Stimulated activated CD8-positive, alpha-beta memory T cell treated with anti-CD3 and anti-CD28 coated beads, Interleukin-7, amount 100 ng/mL, for 1 hour (primary cell): Measurements from ENCODE around the gene SLC7A8.
A peak's percentile ranks its signal among the peaks of the same experiment; 100 is the strongest.

Source experiments
- DNase-seq, 2 donors: peaks; one replicate each; pipeline ENCODE4 v3.0.0-alpha.2; 2020; ENCODE audit warnings: low read depth in 2 of 2

SLC7A8 gene

DNA sequence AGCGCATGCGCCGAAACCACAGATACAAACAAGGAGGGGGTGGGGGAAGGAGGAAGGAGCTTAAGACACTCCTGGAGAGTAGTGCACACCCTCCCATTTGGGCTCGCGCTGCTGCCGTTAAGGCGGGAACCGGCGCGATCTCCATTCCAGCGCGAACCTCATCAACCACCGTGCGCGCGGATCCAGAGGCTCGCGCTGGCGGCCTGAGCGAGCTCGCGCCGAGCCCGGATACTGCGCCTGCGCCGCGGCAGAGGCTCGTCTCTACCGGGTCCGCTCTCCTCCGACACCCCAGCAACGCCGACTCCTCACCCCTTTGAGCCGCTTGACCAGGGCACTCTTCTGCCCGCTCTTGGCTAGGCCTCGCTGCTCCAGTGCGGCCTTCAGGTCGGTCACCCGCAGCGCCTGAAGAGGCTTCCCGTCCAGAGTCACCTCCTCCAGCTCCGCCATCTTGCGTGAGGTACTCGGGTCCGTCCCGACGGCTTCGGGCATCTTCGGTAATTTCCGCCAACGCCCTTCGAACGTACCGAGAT is 88.7 kb downstream of the SLC7A8 start, which contains the start of gene ACIN1:
TSS of gene ACIN1 (minus strand) at position 471 of the 530 bp plus-strand sequence. CDS start at position 447, 24 bp downstream.
- peak; percentile 39 to 41 for DNase-seq

DNA sequence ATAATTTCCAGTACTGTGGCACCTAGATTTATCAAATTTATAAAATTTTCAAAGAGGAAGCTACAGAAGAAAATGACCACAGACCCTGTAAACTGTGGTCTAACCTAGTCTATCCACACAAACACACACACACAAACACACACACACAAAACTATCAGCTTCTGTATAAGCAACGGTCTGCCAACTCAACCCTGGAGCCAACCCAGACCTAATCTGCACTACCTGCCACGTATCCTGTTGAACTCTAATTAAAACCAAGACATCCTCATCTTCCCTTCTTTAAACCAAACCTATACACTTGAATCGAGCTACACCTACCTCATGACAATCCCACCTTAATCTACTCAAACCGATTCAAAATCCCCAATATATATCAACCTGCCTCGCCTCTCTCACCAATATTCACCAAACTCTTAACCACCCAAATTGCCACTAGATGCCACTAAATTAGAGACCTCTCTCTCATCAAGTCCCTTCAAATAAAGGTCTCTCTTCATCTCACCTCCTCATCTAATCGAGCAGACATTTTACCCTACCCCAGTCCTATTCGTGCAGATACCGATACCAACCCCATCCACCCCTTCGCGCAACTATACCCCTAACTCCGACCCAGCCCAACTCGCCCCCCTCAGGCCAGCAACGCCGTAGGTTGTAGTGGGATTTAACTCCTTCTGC is 89.3 kb downstream of the SLC7A8 start:
- no peak for DNase-seq

DNA sequence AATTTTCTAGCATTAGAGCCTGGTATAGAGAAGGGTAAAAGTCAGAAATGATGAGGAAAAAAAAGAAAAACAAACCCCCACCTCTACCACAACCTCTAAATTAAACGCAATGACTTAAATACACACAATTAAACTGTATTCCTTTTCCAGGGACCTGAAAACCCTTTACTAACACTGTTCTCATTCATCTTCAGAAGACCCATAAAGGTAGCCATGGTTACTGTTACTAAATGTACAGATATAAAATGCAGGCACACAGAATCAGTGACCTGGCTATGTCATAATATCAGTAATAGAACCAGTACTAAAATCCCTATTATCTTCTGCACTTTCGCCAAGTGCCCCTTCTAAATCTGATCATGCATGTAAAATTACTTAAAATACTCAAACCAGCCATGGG is 89.9 kb downstream of the SLC7A8 start:
- DNase-seq, result no peak

DNA sequence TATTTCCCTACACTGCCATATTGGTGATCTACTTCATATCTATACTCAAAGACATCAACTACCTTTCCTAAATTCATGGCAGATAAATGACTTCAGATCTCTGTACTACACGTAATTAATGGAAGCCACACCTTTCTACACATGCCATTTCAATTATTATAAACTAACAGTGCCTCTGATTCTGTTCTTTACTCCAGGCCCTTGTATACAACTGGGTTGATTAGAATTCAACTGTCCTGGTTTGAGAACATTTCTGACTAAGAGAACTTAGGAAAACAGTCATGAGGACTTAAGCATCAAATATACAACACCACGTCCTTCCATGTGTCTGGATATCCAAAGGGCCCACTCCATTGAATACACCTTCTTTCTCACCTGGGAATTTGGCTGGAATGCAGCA is 90.4 kb downstream of the SLC7A8 start:
- no peak for DNase-seq

DNA sequence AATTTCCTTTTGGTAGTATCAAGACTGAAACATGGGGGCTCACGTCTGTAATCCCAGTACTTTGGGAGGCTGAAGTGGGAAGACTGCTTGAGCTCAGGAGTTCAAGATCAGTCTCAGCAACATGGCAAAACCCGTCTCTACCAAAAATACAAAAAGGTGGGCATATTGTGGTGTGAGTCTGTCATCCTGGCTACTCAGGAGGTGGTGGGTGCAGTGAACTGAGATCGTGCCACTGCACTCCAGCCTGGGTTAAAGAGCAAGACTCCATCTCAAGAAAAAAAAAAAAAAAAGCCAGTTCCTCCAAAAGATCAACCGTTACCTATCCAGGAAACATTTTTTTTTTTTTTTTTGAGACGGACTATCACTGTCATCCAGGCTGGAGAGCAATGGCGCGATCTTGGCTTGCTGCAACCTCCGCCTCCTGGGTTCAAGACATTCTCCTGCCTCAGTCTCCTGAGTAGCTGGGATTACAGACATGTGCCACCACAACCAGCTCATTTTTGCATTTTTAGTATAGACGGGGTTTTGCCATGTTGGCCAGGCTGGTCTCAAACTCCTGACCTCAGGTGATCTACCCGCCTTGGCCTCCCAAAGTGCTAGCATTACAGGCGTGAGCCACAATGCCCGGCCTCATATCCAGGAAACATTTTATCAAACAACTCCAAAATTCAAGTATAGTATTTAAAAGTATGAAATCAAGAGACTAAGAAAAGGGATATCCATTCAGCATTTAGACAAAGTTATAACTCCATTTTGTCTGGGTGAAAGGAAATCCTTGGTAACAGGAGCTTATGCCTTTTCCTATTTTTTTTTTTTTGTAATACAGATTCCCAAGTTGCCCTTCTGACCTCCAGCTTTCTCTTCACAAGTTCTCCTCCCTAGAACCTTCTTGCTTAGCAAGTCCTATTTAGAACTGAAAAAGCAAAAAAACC is 91.9 kb downstream of the SLC7A8 start:
- no peak for DNase-seq

DNA sequence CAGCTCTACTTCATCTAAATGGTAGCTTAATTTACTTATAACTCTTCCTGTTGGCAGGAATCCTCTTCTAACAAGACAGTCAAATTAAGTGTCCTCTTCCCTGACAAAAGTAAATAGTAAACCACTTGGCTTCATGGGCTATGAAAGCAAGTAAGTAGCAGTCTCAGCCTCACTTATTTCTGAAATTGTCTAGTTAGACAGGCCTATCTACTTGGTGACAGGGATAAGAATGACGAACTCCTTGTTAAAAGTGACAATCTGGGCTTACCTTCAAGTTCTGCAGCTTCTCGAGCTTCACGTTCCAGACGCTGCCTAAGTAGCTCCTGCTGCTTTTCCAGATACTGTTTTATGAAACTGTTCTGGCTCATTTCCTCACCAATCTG is 93.2 kb downstream of the SLC7A8 start:
- no peak for DNase-seq

DNA sequence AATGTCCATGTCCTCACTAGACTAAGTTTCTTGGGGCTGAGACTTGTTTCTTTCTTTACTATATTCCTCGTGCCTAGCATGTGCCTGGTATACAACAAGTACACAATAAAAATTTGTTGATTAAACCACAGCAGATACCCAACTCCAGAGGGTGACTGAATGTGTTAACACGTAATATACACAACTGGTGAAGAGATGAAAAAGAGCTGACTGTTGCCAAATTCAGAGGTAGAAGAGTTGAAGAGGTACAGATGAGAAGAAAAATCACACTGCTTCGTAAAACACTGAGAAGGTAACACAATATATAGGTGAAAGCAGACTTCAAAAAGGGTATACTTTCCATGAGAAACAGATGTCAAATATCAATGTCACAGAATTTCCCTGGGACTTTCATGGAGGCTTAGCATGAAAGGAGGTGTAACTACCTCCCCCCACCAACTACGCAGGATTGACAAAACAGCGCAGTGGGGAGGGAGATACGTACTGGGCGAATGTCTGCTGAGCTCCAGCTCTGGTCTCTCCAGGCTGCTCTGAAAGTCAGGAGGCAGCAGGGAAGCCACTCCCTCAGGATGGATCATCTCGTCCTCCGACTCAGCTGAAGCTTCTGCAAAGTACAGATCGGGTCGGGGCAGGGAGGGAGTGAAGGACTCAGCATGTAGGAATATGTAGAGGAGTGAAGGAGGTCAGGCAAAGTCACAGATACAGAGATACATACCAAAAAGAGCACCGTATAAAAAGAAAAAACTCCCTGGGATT is 93.8 kb downstream of the SLC7A8 start:
- DNase-seq, result no peak

DNA sequence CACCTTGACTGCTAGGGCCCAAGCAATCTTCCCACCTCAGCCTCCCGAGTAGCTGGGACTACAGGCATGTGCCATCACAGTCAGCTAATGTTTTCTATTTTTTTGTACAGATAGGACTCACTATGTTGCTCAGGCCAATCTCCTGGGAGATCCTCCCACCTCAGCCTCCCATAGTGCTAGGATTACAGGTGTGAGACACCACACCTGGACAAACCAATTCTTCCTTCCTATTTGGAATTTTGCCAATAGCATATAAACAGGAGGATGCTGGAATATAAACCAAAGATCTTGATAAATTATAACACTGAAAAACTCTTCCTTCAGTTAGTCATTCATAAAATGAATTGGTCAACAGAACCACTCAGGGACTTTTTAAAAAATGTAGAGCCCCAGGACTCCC is 96.9 kb downstream of the SLC7A8 start:
- DNase-seq, result no peak

DNA sequence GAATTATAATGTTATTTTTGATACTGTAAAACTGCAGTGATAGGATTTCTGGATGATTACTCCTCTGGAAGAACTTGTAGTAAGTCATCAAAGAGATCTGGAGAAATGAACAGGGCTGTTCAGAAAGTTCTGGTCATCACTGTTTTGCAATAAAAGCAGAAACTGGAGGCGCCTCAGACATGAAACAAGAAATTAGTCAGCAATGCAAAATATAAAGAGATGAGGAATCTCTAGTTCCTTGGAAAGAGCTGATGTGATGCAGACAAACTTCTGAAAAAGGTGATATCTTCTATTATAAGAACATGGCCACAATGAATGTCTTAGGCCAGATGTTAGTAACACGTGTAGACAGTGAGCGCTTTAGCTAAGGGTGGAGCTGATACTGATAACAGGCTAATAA is 98.0 kb downstream of the SLC7A8 start:
- DNase-seq, result no peak

DNA sequence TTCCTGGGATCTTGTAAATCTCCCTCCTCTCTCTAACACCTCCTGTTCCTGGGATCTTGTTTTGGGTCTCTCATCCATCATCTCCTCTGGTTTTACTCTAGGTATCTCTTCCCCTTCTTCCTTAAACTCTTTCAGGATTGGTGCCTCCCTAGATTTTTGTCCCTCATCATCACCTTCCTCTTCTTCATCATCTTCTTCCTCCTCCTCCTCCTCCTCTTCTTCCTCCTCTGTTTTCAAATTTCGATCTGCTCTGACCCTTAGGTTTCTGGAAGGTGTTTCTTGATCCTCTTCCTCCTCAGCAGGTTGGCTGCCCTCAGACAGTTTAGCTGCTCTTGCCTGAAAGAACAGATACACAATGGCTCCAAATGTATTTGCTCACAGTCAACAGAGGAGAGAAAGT is 103.0 kb downstream of the SLC7A8 start:
- no peak for DNase-seq

DNA sequence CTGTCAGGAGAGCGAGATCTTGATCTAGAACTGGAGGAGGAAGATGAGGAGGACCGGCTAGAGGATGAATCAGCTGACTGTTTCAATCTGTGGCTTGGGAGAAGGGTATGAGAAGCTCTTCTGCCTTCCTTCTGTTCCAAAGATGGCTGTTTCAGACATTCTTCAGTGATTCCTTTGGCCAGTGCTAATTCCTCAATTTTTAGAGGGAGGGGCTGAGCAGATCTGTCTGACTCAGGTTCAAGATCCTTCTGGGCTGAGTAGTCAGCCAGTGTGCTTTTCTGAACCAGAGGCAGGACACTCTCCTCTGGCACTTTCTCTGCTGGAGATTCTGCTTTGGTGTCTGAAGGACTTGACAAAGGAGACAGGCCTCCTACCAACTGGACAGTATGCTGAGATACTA is 103.7 kb downstream of the SLC7A8 start:
- DNase-seq, result no peak

DNA sequence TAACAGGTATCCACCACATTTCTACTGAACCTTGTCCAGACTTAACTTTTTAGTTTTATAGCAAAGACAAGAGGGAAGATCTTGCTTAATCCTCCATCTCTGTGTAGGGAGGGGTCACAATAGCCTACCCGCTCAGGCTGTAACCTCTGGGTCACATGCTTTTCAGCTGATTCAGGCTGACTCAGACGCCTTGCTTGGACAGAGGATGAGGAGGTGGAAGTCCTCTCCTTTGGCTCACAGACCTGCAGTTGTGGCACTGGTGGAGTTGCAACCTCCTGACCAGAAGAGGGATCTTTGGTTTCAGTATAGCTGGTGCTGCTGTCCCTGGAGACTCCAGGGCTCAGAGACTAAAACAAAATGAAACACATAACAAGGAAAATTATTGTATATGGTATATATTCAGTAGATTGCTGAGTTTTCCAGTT is 104.8 kb downstream of the SLC7A8 start:
- no peak for DNase-seq

DNA sequence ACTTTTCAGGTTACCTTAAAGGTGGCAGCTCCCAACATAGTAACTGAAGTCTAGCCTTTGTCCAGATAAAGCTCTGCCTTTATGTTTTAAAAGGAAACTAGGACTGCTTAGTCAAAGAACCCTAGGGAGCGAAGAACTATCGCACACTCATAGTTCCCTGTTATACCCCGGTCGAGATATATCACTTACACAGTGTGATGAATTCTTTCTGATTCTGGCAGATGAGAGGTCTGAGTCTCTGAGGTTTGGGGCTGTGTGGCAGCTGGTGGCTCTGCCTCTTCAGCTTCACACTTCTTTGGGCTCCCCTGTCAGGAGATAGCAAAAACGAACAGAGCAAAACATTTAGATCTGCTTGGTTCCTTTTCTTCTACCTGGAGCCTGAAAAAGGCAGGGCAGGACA is 105.5 kb downstream of the SLC7A8 start:
- no peak for DNase-seq

DNA sequence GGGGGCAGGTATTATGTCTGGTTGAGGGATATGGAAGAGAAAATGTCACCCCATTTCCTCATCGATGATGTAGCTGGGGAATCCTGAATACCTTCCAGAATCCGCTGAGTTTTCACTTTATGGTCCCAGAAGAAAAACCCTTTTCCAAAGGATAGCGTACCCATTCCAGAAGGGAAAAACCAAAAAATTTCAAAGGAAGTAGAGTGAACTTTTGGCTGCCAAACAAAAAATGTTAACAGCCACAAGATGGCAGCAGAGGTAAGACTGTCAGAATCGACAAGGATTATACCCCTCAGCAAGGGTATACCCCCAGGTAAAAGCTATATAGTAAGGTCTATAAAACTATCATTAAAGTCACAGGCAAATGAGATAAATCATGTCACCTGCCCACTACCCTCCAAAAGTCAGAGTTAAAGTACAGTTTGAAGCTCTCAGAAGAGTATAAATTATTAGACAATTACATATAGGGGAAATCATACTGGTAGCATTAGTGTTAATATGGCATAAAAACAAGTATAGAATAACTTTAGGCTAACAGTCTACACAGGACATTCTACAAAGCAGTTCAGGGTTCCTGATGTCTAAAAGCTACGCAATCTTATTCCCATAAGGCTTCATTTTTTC is 106.6 kb downstream of the SLC7A8 start:
- no peak for DNase-seq
